GM11168 (cell line): ENCODE results near the gene MLH3.
"Not testable (repeated sequence)": the region's sequence is repeated elsewhere in the genome, so short reads cannot be mapped to it uniquely, and the experiment has no call there.

ENCODE experiments used
- in situ Hi-C: fragments of 300-500 bp; cut with MboI; formaldehyde crosslinking; loops from one replicate; pipeline ENCODE4 v1.12.0; 2022; ENCODE audit warnings: low sequenced_read_pairs; ENCODE audit not compliant: unreplicated experiment

The MLH3 gene

DNA sequence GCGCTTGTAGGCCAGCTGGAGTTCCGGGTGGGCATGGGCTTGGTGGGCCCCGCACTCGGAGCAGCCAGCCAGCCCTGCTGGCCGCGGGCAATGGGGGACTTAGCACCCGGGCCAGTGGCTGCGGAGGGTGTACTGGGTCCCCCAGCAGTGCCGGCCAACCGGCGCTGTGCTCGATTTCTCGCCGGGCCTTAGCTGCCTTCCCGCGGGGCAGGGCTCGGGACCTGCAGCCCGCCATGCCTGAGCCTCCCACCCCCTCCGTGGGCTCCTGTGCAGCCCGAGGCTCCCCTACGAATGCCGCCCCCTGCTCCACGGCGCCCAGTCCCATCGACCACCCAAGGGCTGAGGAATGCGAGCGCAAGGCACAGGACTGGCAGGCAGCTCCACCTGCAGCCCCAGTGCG lies 57.1 kb downstream of the MLH3 start:
- in situ Hi-C loops = not testable (repeated sequence)

GRCh38 chr14:74988993-74989392 lies 62.3 kb downstream of the MLH3 start:
- in situ Hi-C loops = no loop called here

- in situ Hi-C loops = no loop called here
Measured at GRCh38 chr14:74988131-74988530, 63.1 kb downstream of the MLH3 start.

- in situ Hi-C loops = no loop called here
Measured at GRCh38 chr14:74985806-74986205, 65.5 kb downstream of the MLH3 start.

DNA sequence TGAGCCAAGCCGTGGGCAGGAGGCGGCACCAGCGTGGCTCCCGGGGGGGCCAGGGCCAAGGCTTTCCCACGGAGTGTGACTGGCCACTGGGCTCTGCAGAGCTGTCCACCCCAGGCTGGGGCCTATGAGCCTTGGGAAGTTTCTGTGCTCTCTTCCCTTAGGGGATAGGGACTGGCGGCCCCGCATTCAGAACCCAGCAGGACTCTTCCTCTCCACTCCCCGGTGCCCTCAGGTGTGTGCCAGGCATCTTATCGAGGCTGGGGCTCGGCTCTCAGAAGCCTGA lies 66.3 kb downstream of the MLH3 start:
- in situ Hi-C loops = no loop called here

DNA sequence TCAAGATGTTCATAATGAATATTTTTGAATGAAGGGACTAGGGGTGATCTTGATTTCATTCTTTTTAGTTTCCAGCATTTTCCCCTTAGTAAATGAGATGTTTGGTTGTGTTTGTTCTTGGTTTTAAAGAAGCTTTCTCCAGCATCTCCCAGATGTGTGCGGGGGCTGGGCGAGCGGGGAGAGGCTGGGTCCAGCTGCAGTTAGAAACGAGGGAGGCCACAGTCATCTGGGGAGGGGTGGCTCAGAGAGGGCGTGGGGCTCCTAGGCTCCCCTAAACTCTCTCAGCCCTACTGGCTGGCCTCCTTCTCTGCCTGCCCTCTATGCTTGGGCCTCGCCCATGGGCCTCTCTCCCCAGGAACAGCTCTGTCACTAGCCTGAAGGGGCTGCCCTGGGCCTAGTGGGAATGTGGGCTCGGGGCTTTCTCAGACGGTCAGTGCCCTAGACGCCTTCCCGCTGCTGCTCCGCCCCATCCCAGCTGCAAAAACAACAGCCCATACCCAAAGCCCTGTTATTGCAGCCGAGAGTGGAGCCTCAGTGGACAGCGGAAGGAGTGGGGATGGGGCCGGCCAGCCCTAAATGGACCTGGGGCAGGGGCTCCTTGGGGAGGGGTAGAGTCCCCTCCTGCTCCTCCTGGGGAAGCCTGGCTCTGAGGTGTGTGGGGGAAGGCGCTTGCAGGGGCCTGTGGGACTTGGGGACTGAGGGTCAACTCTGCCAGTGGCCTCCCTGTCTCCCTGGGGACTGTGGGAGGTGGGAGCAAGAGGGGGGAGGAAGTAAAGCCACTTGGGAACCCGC lies 66.8 kb downstream of the MLH3 start:
- in situ Hi-C loops = no loop called here

- in situ Hi-C loops = no loop called here
Measured at GRCh38 chr14:74983343-74983742, 67.9 kb downstream of the MLH3 start.

DNA sequence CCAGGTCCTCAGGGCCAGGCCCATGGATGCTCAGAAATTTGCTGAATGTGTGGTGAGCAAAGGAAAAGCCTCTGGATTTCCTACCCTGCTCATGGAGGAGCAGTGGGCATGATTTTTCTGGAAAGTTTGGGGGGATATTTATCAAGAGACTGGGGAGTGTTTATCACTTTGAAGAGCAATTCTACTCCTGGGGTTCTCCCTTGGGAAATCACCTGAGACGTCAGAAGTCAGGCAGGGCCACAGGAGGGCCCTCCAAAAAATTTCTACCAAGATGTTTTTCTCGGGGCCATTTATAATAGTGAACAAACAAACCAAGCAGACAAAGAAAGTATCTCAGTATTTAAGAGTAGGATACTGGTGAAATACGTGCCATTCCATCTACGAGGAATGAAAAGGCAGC lies 68.6 kb downstream of the MLH3 start:
- in situ Hi-C loops = no loop called here

- in situ Hi-C loops = no loop called here
Measured at GRCh38 chr14:74981833-74982232, 69.4 kb downstream of the MLH3 start.

DNA sequence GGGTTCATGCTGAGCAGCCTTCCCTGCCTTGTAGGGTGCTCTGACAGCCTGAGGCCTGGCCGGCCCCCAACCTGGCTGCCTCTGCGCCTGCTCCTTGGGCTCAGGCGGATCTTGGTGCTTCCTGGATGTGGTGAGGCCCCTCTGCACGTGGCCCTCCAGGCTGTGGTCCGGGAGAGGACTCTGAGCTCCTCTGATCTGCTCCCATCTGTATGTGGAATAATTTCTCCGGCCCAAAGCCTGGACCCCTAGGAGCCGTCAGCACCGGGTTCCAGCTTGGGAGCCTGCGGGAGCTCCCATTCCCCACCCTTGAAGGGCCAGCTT lies 69.8 kb downstream of the MLH3 start:
- in situ Hi-C loops = no loop called here

DNA sequence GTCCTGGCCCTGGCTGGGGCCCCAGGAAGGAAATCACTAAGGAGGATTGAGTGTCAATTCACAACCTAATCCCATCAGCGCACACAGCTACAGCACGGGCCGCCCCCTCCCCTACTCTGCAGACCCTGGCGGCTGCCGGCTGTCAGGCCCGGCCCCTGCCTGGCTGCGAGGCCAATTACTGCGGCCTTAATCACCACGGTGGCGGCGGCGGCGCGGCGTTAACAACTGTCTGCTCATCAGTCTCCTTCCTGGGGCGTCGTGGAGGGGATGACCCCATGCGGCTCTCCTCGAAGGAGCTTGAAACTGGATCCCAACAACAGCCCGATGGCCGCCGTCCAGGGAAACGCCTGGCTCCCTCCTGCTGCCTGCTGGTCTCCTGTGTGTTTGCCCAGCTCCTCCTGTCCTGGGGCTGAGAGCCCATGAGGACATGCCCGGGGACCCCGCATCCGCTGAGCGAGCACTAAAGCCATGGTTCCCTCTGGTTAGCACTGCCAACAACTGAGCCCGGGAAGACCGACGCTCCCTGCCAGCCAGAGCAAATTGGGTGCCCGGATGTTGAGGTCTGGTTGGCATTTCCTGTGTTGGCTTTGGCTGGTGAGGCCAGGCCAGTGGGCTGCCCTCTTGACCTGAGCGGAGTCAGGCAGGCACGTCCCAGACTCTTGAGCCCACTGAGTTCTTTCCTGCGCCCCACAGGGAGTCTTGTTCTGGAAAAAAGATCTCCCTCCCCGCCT lies 70.4 kb downstream of the MLH3 start:
- in situ Hi-C loops = no loop called here

DNA sequence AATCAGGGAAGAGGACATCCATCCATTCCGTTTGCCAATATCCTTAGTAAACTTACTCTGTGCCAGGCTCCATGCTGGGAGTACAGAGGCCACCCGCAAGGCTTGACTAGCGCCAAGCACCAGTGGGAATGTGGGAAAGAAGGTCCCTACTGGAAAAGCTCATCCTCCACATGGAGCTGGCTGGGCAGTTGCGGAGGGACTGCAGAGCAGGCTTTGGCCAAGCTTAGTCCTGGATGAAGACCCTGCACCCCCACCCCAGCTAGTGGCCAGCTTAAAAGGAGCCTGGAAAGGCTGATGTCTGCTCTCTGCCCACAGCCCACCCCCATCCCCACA lies 70.9 kb downstream of the MLH3 start:
- in situ Hi-C loops = no loop called here

- in situ Hi-C loops = no loop called here
Measured at GRCh38 chr14:74979442-74980397, 71.5 kb downstream of the MLH3 start.

DNA sequence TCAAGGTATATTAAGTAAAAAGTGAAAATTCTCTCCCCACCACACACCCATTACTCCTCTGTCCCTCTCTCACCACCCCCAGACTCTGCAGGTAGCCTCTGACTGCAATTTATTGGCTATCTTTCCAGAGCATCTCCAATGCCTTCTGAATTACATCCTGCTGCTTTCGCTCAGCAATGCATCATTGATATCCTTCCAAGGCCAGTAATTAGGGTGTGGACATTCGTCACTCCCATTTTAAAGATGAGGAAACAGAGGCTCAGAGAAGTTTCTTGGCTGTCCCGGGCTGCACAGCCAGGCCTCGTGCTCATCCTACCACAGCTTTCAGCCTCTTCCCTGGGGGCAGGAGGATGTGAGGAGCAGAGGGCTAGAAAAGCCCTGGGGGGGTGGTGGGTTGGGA lies 72.2 kb downstream of the MLH3 start:
- in situ Hi-C loops = no loop called here

- in situ Hi-C loops = no loop called here
Measured at GRCh38 chr14:74978416-74978947, 72.8 kb downstream of the MLH3 start.

- in situ Hi-C loops = no loop called here
Measured at GRCh38 chr14:74977901-74978385, 73.3 kb downstream of the MLH3 start.

DNA sequence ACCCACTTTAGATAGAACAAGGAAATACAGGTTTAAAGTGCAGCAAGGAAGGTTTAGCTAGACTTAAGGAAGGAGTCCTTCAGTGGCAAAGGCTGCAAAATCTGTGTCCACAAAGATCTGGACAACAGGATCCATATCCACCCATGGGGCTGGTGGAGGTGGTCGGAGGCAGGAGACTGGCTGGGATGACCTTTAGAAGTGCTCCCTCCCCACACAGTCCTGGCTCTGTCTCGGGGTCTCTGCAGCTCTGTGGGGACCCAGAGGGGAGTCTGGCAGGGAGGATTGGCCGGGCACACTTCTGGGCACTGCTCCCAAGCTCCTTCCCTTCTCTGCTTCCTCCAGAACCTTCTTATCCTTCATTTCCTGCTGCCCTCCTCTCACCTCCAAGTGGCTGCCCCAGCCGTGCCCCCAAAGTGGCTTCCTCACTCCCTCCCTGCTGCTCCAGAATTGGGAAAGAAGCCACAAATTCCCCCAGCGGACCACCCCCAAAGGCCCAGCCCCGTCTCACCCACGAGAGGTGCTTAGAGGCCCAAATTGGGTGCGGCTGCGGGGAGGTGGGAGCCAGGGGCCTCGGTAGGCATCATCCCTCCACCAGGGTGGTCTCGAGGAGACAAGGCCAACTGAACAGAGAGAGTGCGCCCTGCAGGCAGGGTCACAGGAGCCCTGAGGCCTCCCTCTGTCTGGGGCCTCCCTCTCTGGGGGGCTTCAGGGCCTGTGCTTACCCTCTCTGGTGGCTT lies 73.9 kb downstream of the MLH3 start:
- in situ Hi-C loops = no loop called here

GRCh38 chr14:74976264-74977113 lies 74.8 kb downstream of the MLH3 start:
- in situ Hi-C loops = no loop called here

GRCh38 chr14:74975059-74975810 lies 76.0 kb downstream of the MLH3 start:
- in situ Hi-C loops = no loop called here
